GM12891 (cell line): Measurements from ENCODE around the gene CHRNB1.

ENCODE experiments used
- POLR2A ChIP-seq: IDR thresholded peaks from 2 replicates; pipeline ENCODE4 v1.6.1; 2011; ENCODE audit warnings: low read depth, low read length, control low read depth
- POLR2AphosphoS5 ChIP-seq: IDR thresholded peaks from 2 replicates; pipeline ENCODE4 v1.6.1; 2011; ENCODE audit warnings: low read depth, low read length, control low read depth
- POU2F2 ChIP-seq: IDR thresholded peaks from 2 replicates; pipeline ENCODE4 v1.6.1; 2011; ENCODE audit warnings: low read depth, mild to moderate bottlenecking, control low read depth, low read length, moderate library complexity
- SPI1 ChIP-seq: IDR thresholded peaks from 2 replicates; pipeline ENCODE4 v1.6.1; 2011; ENCODE audit warnings: low read depth, low read length, control low read depth

GRCh38 chr17:7440113-7440833, 4.6 kb upstream of the CHRNB1 start:
- TF ChIP-seq SPI1 (no peak), POLR2A (no peak), POU2F2 (no peak), POLR2AphosphoS5 (no peak)
